ENCODE measurements around the gene GRAMD1B. TPM values are rescaled to one million over a fixed set of nuclear protein-coding genes. Genes with fewer than 3 reads are reported as not detected.

GRAMD1B gene
- total and polyA plus RNA-seq, 2 donors from 2014 or later, result 4.4 to 18.2 TPM

Small RNAs within 50 kb of the gene (microRNA-seq; reads per million reads assigned to microRNA genes)
- not detected for gene MIR4493

Other genes with a start within 250 kb of the GRAMD1B start
- 6.8 TPM for gene CLMP, start 235.0 kb upstream of the GRAMD1B start, total RNA-seq
- gene CLMP, start 235.0 kb upstream of the GRAMD1B start, polyA plus RNA-seq (ENCODE audit: insufficient read depth, low read depth, low replicate concordance), result 1.2 TPM
- 2.8 TPM for gene SCN3B, start 224.4 kb downstream of the GRAMD1B start, total RNA-seq
- gene SCN3B, start 224.4 kb downstream of the GRAMD1B start, polyA plus RNA-seq (ENCODE audit: insufficient read depth, low read depth, low replicate concordance), result 0.43 TPM

Data from kidney (tissue), 2 donors.